NCI-H524 (cell line): Measurements from ENCODE around the gene POLD4.
"Not testable (repeated sequence)": the region's sequence is repeated elsewhere in the genome, so short reads cannot be mapped to it uniquely, and the experiment has no call there.

Experiments
- DNase-seq, 2 experiments: peaks; one replicate each; lab custom pipeline; 2025; lab: John Stamatoyannopoulos, UW

POLD4 gene

GRCh38 chr11:67353317-67354074 lies at the start of gene POLD4:
POLD4 (minus strand) TSS chr11:67353546; CDS start chr11:67353399, 147 bp downstream.
- peak; percentile 86 to 89 for DNase-seq

- not testable (repeated sequence) for DNase-seq
Measured at GRCh38 chr11:67403085-67403484, 49.7 kb upstream of the POLD4 start.

- not testable (repeated sequence) for DNase-seq
Measured at GRCh38 chr11:67402192-67402839, 49.0 kb upstream of the POLD4 start.

GRCh38 chr11:67401495-67402191 lies 48.3 kb upstream of the POLD4 start, which contains the start of gene PPP1CA:
PPP1CA (minus strand) TSS chr11:67401858; CDS start chr11:67401782, 76 bp downstream.
- peak; percentile 71 to 78 for DNase-seq

- DNase-seq, result no peak
Measured at GRCh38 chr11:67400942-67401494, 47.7 kb upstream of the POLD4 start.

- DNase-seq, result no peak
Measured at GRCh38 chr11:67400251-67400941, 47.0 kb upstream of the POLD4 start.

GRCh38 chr11:67398661-67399563 lies 45.6 kb upstream of the POLD4 start:
- no peak for DNase-seq

- DNase-seq, result no peak
Measured at GRCh38 chr11:67397986-67398660, 44.8 kb upstream of the POLD4 start.

GRCh38 chr11:67397536-67397935 lies 44.2 kb upstream of the POLD4 start:
- DNase-seq, result no peak

- DNase-seq, result no peak
Measured at GRCh38 chr11:67396587-67397389, 43.4 kb upstream of the POLD4 start.

GRCh38 chr11:67396259-67396581 lies 42.9 kb upstream of the POLD4 start:
- DNase-seq, result no peak

GRCh38 chr11:67395555-67396258 lies 42.4 kb upstream of the POLD4 start:
- DNase-seq, result no peak

- DNase-seq, result no peak
Measured at GRCh38 chr11:67393990-67394389, 40.6 kb upstream of the POLD4 start.

GRCh38 chr11:67393437-67393836 lies 40.1 kb upstream of the POLD4 start:
- DNase-seq, result no peak

GRCh38 chr11:67392183-67392715 lies 38.9 kb upstream of the POLD4 start:
- no peak for DNase-seq

GRCh38 chr11:67391304-67392182 lies 38.2 kb upstream of the POLD4 start, which contains the start of gene RAD9A:
RAD9A (plus strand) TSS chr11:67391986; CDS start chr11:67392045, 59 bp downstream.
- DNase-seq, result peak; percentile 88 to 93

GRCh38 chr11:67390947-67391303 lies 37.6 kb upstream of the POLD4 start:
- no peak for DNase-seq
